ENCODE data around the gene MBTPS2. TPM values are rescaled to one million over a fixed set of nuclear protein-coding genes. Genes with fewer than 3 reads are reported as not detected.

MBTPS2 gene
- total and polyA plus RNA-seq, 9 of the 15 experiments (the other 6 are each of a cell fraction or from before 2014, with no cell fraction given) = 2.3 to 18.7 (median 4.0) TPM

DNA sequence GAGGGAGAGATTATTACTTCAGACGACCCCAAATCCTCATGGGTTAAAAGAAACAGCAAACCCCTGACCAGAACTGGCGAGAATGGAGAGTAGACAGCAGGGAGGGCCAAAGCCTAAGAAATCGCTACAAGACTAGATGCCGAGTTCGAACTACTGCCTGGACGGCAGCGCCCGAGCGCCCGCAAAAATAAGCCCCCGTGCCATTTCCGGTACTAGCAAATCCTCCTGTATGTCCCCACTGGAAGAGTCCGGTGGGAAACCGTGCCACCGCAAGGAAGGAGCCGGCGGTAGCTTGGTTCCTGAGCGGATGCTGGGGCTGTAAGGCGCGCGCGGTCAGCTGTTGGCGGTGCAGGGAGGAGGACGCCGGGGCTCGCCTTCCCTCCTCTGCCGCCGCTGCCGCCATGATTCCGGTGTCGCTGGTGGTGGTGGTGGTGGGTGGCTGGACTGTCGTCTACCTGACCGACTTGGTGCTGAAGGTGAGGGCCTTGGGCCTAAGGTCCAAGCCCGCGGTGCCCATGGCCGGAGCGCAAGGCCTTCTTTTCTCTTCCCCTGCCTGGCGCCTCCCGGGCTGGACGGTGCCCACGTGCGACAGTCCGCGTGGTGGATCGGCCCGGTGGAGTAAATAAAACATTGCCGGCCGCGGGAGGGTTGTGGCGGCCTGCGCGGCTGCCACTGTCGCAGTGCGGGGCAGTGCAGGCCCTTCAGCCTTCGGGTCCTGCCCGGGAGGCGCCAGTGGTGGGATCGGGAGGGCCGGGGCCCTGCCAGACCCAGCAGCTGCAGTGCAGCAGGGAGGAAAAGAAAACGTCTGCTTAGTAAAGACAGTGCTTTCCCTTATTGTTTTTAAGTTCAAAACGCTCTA lies at the start of gene MBTPS2 (continued):
- TF ChIP-seq, protein P1, sequence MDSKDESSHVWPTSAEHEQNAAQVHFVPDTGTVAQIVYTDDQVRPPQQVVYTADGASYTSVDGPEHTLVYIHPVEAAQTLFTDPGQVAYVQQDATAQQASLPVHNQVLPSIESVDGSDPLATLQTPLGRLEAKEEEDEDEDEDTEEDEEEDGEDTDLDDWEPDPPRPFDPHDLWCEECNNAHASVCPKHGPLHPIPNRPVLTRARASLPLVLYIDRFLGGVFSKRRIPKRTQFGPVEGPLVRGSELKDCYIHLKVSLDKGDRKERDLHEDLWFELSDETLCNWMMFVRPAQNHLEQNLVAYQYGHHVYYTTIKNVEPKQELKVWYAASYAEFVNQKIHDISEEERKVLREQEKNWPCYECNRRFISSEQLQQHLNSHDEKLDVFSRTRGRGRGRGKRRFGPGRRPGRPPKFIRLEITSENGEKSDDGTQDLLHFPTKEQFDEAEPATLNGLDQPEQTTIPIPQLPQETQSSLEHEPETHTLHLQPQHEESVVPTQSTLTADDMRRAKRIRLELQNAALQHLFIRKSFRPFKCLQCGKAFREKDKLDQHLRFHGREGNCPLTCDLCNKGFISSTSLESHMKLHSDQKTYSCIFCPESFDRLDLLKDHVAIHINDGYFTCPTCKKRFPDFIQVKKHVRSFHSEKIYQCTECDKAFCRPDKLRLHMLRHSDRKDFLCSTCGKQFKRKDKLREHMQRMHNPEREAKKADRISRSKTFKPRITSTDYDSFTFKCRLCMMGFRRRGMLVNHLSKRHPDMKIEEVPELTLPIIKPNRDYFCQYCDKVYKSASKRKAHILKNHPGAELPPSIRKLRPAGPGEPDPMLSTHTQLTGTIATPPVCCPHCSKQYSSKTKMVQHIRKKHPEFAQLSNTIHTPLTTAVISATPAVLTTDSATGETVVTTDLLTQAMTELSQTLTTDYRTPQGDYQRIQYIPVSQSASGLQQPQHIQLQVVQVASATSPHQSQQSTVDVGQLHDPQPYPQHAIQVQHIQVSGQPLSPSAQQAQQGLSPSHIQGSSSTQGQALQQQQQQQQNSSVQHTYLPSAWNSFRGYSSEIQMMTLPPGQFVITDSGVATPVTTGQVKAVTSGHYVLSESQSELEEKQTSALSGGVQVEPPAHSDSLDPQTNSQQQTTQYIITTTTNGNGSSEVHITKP (IDR thresholded peaks at IDR 0.05; ENCODE audit: partially characterized antibody) = peak; percentile 9
- TF ChIP-seq ZNF764 (CRISPR knock-in tag; IDR thresholded peaks at IDR 0.05; ENCODE audit: low read depth) (0 out of 2 replicates have a peak, but pooled peaks have one; percentile 37), HSF4 (CRISPR knock-in tag; IDR thresholded peaks at IDR 0.05; ENCODE audit: borderline replicate concordance) (no peak), ATF1 (CRISPR knock-in tag; IDR thresholded peaks at IDR 0.05) (no peak), ATF1 (tag; IDR thresholded peaks at IDR 0.05) (peak; percentile 66), MBD2 (IDR thresholded peaks at IDR 0.05; ENCODE audit: borderline replicate concordance, low read depth) (peak; percentile 46; the same call in 1 of the 2 replicates), SRSF9 (IDR thresholded peaks at IDR 0.05; ENCODE audit: borderline replicate concordance, low read depth, low read length) (no peak), CCAR2 (IDR thresholded peaks at IDR 0.05; ENCODE audit: low read depth, low read length) (no peak), SMAD3 (CRISPR knock-in tag; conservative IDR thresholded peaks at IDR 0.05) (no peak)
- TF ChIP-seq, protein P2, sequence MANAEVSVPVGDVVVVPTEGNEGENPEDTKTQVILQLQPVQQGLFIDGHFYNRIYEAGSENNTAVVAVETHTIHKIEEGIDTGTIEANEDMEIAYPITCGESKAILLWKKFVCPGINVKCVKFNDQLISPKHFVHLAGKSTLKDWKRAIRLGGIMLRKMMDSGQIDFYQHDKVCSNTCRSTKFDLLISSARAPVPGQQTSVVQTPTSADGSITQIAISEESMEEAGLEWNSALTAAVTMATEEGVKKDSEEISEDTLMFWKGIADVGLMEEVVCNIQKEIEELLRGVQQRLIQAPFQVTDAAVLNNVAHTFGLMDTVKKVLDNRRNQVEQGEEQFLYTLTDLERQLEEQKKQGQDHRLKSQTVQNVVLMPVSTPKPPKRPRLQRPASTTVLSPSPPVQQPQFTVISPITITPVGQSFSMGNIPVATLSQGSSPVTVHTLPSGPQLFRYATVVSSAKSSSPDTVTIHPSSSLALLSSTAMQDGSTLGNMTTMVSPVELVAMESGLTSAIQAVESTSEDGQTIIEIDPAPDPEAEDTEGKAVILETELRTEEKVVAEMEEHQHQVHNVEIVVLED (CRISPR knock-in tag; IDR thresholded peaks at IDR 0.05) = peak; percentile 51; the same call in 1 of the 2 replicates
- TF ChIP-seq, protein P3, sequence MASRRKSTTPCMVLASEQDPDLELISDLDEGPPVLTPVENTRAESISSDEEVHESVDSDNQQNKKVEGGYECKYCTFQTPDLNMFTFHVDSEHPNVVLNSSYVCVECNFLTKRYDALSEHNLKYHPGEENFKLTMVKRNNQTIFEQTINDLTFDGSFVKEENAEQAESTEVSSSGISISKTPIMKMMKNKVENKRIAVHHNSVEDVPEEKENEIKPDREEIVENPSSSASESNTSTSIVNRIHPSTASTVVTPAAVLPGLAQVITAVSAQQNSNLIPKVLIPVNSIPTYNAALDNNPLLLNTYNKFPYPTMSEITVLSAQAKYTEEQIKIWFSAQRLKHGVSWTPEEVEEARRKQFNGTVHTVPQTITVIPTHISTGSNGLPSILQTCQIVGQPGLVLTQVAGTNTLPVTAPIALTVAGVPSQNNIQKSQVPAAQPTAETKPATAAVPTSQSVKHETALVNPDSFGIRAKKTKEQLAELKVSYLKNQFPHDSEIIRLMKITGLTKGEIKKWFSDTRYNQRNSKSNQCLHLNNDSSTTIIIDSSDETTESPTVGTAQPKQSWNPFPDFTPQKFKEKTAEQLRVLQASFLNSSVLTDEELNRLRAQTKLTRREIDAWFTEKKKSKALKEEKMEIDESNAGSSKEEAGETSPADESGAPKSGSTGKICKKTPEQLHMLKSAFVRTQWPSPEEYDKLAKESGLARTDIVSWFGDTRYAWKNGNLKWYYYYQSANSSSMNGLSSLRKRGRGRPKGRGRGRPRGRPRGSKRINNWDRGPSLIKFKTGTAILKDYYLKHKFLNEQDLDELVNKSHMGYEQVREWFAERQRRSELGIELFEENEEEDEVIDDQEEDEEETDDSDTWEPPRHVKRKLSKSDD (conservative IDR thresholded peaks at IDR 0.05; ENCODE audit: low read length) = no peak
- TF ChIP-seq, protein P4, sequence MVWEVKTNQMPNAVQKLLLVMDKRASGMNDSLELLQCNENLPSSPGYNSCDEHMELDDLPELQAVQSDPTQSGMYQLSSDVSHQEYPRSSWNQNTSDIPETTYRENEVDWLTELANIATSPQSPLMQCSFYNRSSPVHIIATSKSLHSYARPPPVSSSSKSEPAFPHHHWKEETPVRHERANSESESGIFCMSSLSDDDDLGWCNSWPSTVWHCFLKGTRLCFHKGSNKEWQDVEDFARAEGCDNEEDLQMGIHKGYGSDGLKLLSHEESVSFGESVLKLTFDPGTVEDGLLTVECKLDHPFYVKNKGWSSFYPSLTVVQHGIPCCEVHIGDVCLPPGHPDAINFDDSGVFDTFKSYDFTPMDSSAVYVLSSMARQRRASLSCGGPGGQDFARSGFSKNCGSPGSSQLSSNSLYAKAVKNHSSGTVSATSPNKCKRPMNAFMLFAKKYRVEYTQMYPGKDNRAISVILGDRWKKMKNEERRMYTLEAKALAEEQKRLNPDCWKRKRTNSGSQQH (CRISPR knock-in tag; IDR thresholded peaks at IDR 0.05) = no peak
- TF ChIP-seq, protein P5, sequence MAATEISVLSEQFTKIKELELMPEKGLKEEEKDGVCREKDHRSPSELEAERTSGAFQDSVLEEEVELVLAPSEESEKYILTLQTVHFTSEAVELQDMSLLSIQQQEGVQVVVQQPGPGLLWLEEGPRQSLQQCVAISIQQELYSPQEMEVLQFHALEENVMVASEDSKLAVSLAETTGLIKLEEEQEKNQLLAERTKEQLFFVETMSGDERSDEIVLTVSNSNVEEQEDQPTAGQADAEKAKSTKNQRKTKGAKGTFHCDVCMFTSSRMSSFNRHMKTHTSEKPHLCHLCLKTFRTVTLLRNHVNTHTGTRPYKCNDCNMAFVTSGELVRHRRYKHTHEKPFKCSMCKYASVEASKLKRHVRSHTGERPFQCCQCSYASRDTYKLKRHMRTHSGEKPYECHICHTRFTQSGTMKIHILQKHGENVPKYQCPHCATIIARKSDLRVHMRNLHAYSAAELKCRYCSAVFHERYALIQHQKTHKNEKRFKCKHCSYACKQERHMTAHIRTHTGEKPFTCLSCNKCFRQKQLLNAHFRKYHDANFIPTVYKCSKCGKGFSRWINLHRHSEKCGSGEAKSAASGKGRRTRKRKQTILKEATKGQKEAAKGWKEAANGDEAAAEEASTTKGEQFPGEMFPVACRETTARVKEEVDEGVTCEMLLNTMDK (IDR thresholded peaks at IDR 0.05; ENCODE audit: borderline replicate concordance, insufficient read depth, low read depth, low read length, poor library complexity, severe bottlenecking) = no peak

All from K562 (cell line).